Memory B cell (primary cell): Measurements from ENCODE around the gene TMEM100.

Source experiments
- ATAC-seq: fragments of 150-1000 bp; cut with Tn5 transposase; 2 replicates; pipeline ENCODE4 v1.10.0; 2021; ENCODE audit warnings: low read depth, mild to moderate bottlenecking, moderate library complexity
- DNase-seq, 2 donors: peaks; one replicate each; pipeline ENCODE4 v3.0.0; 2022; ENCODE audit warnings: low spot score in 2 of 2
- H3K27ac Mint-ChIP-seq: one replicate; pipeline ENCODE4 v1.8.0; 2022; ENCODE audit warnings: mild to moderate bottlenecking, moderate library complexity, mixed read lengths
- H3K27me3 Mint-ChIP-seq: one replicate; pipeline ENCODE4 v1.8.0; 2022; ENCODE audit warnings: mixed read lengths
- H3K36me3 Mint-ChIP-seq: one replicate; pipeline ENCODE4 v1.8.0; 2022; ENCODE audit warnings: mild to moderate bottlenecking, mixed read lengths
- H3K4me1 Mint-ChIP-seq: one replicate; pipeline ENCODE4 v1.8.0; 2022; ENCODE audit warnings: mixed read lengths
- H3K4me3 Mint-ChIP-seq: one replicate; pipeline ENCODE4 v1.8.0; 2022; ENCODE audit warnings: mild to moderate bottlenecking, moderate library complexity, mixed read lengths
- H3K9me3 Mint-ChIP-seq: one replicate; pipeline ENCODE4 v1.8.0; 2022; ENCODE audit warnings: mixed read lengths

Gene TMEM100, protein sequence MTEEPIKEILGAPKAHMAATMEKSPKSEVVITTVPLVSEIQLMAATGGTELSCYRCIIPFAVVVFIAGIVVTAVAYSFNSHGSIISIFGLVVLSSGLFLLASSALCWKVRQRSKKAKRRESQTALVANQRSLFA

DNA sequence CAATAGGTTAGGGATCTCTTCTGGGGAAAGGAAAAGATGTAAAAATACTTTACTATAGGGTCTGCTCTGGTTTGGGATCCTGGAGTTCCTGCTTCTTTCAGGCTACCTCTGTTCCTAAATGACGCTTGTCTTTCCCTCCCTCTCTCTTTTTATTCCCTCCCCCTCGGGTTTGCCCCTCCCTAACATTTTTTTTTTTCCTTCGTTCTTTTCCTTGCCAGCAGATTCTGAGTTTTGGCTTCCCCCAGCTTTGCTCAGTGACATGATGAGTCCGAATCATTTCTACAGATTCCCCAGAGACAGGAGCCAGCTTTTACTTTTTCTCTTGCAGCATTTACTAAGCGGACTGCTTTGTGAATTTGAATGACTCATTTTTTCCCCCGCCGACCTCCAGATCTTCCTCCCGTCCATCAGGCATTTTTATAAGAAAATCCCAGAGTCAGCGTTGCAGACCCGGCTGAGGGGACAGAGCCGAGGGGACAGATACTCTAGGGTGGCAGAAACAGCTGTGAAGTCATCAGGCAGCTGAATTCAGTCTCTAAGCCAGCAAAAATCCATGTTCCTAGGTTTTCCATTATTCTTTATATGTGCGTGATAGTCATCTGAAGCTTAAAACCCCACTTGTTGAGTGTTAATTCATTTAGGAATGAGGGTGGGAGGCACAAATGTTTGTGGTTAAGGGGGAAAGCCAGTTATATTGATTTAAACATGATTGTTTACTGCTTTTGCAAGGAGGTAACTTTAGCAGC, at the start of gene TMEM100:
Gene TMEM100, minus strand, starts transcription at position 123 of the 746 bp plus-strand sequence. CDS start 1,794 bp downstream, outside the sequence.
- H3K4me3 Mint-ChIP-seq, result no peak within 1 kb of the TSS

DNA sequence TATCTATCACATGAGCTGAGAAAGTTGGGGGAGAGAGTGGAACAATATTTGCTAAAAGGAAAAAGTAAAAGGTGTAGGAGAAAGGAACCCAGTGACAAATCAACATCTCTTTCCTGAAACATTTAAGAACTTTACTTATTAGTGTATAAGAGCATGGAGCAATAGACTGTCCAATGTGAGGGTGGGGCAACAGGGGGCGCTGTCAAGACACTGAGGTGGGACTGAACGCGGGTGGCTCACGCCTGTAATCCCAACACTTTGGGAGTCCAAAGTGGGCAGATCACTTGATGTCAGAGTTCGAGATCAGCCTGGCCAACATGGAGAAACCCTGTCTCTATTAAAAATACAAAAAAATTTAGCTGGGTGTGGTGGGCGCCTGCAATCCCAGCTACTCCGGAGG, 49.4 kb upstream of the TMEM100 start:
- no peak for ATAC-seq
- no peaks in the 10 kb centered on the region for H3K9me3 Mint-ChIP-seq
- no peak overlapping the region for H3K4me3 Mint-ChIP-seq
- H3K27me3 Mint-ChIP-seq, result no peaks in the 10 kb centered on the region
- H3K4me1 Mint-ChIP-seq, result no peaks in the 10 kb centered on the region
- DNase-seq, result no peak
- no peak overlapping the region for H3K27ac Mint-ChIP-seq
- H3K36me3 Mint-ChIP-seq, result peaks cover 20% of the 10 kb centered on the region

More for the DNA sequence above, at the start of gene TMEM100:
- Mint-ChIP-seq H3K4me1 (peaks cover 8% of the 10 kb centered on the region), H3K27ac (no peak within 1 kb of the TSS), H3K27me3 (peaks cover 16% of the 10 kb centered on the region), H3K36me3 (no peaks in the 10 kb centered on the region), H3K9me3 (no peaks in the 10 kb centered on the region)
- no peak for ATAC-seq
- DNase-seq, result no peak

DNA sequence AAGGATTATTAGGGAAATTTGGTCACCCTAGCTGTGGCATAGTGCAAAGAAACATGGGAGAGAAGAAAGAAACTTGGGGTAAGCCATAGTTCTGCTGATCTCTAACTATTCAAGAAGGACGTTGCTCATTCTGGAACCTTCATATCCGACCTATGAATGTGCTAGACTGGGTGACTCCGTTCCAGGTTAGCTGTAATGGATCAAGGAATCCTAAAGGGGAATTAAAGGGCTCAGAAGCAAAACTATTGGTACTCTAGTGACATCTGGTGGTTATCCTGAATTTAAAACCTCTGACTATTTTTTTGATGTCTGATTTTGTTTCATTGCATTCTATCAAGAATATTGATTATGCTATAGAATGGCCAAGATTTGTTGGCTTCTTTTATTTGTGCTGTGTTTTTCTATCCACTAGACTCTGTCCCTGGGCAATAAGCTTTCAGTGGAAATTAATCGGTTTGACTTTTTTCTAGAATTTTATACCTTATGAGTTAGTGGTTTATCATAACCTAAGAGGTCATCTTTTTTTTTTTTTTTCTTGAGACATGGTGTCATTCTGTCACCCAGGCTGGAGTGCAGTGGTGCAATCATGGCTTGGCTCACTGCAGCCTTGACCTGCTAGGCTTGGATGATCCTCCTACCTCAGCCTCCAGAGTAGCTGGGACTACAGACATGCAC, 47.7 kb upstream of the TMEM100 start:
- Mint-ChIP-seq H3K27me3 (no peaks in the 10 kb centered on the region), H3K4me1 (no peaks in the 10 kb centered on the region), H3K36me3 (peaks cover 14% of the 10 kb centered on the region), H3K4me3 (no peak overlapping the region), H3K27ac (no peak overlapping the region), H3K9me3 (no peaks in the 10 kb centered on the region)
- DNase-seq (no peak), ATAC-seq (no peak)

DNA sequence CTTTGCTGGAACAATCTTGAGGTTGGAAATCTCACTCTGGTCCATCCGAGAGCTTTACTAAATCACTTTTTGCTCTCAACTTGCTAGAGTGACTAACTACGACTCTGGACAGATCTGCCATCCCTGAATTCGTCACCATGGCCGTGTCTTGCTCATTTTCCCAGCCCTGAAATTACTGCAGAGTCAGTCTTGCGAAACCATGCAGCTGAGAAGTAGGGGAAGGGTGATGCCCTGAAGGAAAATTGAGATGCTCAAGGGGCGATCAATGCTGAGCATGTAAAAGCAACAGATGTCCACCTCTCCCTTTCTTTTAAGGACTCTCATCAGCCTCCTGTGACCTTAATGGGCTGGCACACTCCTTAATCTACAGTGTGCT, 46.9 kb upstream of the TMEM100 start:
- Mint-ChIP-seq H3K4me1 (no peaks in the 10 kb centered on the region), H3K36me3 (peaks cover 14% of the 10 kb centered on the region), H3K27ac (no peak overlapping the region), H3K27me3 (no peaks in the 10 kb centered on the region), H3K9me3 (no peaks in the 10 kb centered on the region), H3K4me3 (no peak overlapping the region)
- DNase-seq (no peak), ATAC-seq (no peak)

DNA sequence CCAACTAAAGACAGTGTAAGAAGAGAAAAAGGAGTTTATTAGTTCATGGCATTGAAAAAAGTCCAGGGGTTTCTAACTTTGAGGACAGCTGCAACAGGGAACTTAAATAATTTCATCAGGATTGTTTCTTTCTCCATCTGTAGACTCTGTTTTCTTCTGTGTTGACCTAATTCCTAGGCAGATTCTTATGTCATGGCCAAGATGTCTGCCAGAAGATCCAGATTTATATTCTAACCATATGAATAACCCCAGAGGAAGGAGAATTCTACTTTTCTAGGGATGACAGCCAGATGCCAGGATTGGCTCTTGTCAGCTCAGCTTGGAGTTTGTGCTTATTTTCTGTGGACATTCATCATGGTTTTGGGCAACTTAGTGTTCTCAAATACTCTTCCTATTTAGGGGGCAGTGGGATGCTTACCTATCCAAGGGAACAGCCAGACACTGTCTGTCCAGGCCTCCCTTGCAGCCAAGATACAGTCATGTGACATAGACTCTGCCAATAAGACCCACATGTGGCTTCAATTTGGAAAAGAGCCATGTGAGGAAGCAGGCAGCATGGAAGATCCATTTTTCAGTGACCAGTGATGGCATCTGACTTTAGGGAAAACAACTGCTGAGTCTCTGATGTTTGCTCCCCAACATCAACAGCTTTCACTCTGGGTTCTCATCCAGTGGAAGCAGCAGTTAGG, 46.4 kb upstream of the TMEM100 start:
- no peak for DNase-seq
- Mint-ChIP-seq H3K4me1 (peaks cover 2% of the 10 kb centered on the region), H3K36me3 (peaks cover 14% of the 10 kb centered on the region), H3K9me3 (no peaks in the 10 kb centered on the region), H3K4me3 (no peak overlapping the region), H3K27me3 (no peaks in the 10 kb centered on the region), H3K27ac (no peak overlapping the region)
- ATAC-seq, result no peak

DNA sequence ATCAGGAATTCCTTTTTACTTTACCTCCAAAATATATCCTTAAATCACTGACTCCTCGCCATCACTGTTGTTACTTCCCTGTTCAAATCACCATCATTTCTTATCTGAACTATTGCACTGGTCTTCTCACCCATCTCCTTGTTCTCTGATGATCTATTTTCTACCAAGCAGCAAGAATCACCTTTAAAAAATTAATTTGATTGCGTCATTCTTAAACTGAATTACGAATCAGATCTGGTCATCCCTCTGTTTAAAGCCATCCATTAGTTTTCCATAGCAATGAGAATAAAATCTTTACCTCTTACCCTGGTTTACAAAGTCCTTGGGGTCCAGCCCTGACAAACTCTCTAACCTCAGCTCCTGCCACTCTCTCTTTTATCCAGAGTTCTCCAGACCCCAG, 42.8 kb upstream of the TMEM100 start:
- no peak for ATAC-seq
- no peaks in the 10 kb centered on the region for H3K9me3 Mint-ChIP-seq
- H3K4me3 Mint-ChIP-seq, result no peak overlapping the region
- DNase-seq, result no peak
- H3K4me1 Mint-ChIP-seq, result peaks cover 7% of the 10 kb centered on the region
- no peaks in the 10 kb centered on the region for H3K27me3 Mint-ChIP-seq
- H3K36me3 Mint-ChIP-seq, result peaks cover 3% of the 10 kb centered on the region
- H3K27ac Mint-ChIP-seq, result no peak overlapping the region

DNA sequence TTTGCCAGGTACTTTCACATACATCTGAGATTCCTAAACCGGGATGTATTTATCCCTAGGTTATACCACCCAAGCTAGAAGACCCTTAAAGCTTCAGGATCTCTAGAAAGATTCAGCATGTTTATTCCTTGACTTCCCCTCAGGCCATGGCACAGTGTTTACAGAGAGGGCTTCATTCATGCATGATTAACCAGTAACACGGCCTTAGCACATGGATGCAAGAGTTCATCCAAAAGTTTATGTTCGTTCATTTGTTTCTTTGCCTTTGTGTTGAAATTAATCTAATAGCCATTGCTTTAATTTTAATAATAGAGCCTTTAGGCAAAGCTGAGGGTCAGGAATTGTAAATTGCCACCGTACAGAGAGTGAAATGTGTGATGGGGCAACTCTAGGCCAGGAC, 41.9 kb upstream of the TMEM100 start:
- peaks cover 3% of the 10 kb centered on the region for H3K36me3 Mint-ChIP-seq
- H3K4me1 Mint-ChIP-seq, result peaks cover 7% of the 10 kb centered on the region
- no peak overlapping the region for H3K4me3 Mint-ChIP-seq
- H3K9me3 Mint-ChIP-seq, result no peaks in the 10 kb centered on the region
- DNase-seq, result no peak
- H3K27ac Mint-ChIP-seq, result no peak overlapping the region
- ATAC-seq, result no peak
- no peaks in the 10 kb centered on the region for H3K27me3 Mint-ChIP-seq

DNA sequence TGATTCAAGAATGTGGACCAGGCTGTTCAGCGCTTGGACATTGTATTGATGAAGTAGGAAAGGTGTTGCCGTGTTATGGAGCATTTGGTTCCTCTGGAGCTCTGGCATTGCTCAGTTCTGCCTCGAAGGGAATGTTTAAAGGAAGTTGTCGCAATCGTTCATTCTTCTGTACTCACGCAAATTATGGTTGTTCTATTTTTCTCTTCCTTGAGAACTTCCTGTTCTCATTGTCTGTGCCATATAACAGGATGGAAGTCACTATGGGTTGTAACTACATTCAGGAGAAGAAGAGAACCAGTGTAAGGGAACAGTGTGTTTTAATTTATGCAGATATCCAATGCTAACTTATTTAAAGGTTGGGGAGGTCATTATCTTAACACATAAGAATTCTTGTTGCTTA, 41.2 kb upstream of the TMEM100 start:
- peaks cover 7% of the 10 kb centered on the region for H3K4me1 Mint-ChIP-seq
- no peaks in the 10 kb centered on the region for H3K27me3 Mint-ChIP-seq
- H3K36me3 Mint-ChIP-seq, result peaks cover 3% of the 10 kb centered on the region
- no peak overlapping the region for H3K4me3 Mint-ChIP-seq
- ATAC-seq (no peak), DNase-seq (no peak)
- H3K9me3 Mint-ChIP-seq, result no peaks in the 10 kb centered on the region
- H3K27ac Mint-ChIP-seq, result no peak overlapping the region

DNA sequence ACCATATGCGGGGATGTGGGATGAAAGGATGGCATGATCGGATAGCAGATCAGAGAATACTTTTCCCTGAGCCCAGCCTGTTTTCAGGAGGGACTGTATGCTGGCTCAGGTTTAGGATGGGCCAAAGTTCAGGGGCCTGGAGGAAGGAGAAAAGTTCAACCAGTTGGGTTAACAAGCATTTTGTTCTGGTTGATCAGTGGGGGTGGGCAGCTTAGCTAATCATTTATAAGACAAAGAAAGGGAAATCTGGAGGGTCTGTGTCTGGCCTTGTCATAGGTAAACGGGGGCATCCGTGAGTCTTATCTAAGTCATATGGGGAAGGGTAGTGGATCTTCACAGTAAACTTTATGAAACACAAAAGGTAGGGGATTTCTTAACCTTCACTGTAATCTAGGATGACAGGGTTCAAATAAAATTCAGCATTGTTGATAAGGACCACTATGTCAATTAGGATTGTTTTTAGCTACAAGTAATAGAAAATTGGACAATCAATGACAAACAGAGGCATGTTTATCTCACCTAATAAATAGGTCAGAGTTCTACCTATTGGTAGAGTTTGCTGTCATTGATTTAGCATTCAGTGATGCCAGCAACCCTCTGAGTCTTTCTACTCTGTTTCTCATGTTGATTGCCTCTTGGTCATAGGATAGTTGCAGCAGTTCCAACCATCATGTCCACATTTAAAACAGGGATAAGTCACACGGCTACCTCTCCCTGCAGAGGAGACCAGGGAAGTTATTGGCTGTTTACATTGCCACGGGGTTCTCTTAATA, 39.6 kb upstream of the TMEM100 start:
- Mint-ChIP-seq H3K4me3 (no peak overlapping the region), H3K9me3 (no peaks in the 10 kb centered on the region), H3K4me1 (peaks cover 7% of the 10 kb centered on the region), H3K27ac (no peak overlapping the region), H3K36me3 (no peaks in the 10 kb centered on the region), H3K27me3 (no peaks in the 10 kb centered on the region)
- ATAC-seq, result no peak
- DNase-seq, result no peak

DNA sequence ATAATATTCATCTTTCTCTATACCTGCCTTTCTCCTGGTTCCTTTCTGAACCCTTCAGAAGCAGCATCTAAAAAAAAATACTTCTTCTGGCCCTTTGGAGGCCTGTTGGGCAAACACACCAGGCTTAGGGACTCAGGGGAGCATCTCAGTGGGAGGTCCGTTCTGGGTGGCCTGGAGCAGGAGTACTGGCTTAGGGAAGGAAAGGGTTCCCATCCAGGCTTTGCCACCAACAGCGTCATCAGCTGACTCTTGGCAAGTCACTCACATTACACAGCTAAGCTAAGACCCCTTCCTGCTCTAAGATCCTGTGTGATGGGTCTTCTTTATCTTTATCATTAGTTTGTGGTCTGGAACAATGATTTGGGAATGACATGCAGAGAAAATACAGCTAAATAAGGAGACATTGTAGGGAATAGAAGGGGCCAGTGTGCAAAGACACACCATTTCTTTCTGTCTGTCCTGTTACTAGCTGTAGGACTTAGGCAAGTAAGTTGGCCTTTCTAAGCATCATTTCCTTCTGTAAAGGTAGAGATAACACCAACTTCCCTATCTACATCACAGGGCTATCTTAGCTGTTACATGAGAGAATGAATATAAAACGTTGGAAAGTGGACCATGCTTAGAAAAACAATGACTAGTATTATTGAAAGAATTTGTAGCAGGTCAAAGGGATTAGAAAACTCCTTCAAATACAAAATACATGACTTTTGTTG, 38.1 kb upstream of the TMEM100 start:
- no peaks in the 10 kb centered on the region for H3K27me3 Mint-ChIP-seq
- H3K27ac Mint-ChIP-seq, result no peak overlapping the region

DNA sequence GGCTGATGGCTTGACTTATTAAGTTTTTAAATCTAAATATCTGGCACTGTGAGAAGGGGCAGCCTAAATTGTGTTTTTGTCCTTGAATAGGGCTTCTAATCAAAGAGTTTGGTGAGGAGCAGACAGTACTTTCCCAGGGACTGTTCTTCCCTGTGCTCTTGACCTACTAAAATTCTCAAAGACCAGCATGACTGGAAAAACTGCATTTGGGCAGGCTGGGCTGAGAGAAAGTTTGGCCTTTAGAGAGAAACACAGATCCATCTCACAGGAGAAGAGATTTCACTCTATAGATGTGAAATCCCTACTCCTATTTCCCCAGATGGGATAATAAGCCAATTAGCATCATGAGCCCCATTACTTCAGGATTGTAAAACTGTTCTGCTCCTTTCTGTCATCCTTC, 35.5 kb upstream of the TMEM100 start:
- Mint-ChIP-seq H3K4me3 (no peak overlapping the region), H3K27ac (no peak overlapping the region), H3K9me3 (no peaks in the 10 kb centered on the region), H3K36me3 (no peaks in the 10 kb centered on the region), H3K27me3 (no peaks in the 10 kb centered on the region), H3K4me1 (peaks cover 7% of the 10 kb centered on the region)
- ATAC-seq (no peak), DNase-seq (no peak)

More for the DNA sequence above, 38.1 kb upstream of the TMEM100 start:
- Mint-ChIP-seq H3K4me1 (peaks cover 11% of the 10 kb centered on the region), H3K36me3 (no peaks in the 10 kb centered on the region), H3K4me3 (no peak overlapping the region), H3K9me3 (no peaks in the 10 kb centered on the region)
- DNase-seq, result no peak
- no peak for ATAC-seq

DNA sequence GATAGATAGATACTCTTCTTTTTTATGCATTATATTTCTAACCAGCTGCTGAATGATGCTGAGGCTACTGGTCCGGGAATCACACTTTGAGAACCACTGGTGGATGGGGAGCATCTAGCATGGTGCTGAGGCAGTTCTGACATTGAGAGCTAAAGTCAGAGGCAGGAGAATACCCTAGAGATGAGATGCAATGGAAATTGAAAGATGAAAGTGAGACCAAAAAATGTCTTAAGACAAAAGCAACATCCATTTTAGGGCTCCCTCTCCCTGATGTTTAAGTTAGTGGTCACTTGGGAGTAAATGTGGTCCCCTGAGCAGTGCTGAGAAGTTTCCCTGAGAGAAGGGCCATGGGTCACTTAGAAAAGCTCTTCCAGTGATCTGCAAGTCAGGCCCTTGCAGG, 35.0 kb upstream of the TMEM100 start:
- no peaks in the 10 kb centered on the region for H3K9me3 Mint-ChIP-seq
- no peak overlapping the region for H3K27ac Mint-ChIP-seq
- no peaks in the 10 kb centered on the region for H3K27me3 Mint-ChIP-seq
- ATAC-seq, result no peak
- DNase-seq, result no peak
- H3K4me3 Mint-ChIP-seq, result no peak overlapping the region
- peaks cover 7% of the 10 kb centered on the region for H3K4me1 Mint-ChIP-seq
- H3K36me3 Mint-ChIP-seq, result no peaks in the 10 kb centered on the region

DNA sequence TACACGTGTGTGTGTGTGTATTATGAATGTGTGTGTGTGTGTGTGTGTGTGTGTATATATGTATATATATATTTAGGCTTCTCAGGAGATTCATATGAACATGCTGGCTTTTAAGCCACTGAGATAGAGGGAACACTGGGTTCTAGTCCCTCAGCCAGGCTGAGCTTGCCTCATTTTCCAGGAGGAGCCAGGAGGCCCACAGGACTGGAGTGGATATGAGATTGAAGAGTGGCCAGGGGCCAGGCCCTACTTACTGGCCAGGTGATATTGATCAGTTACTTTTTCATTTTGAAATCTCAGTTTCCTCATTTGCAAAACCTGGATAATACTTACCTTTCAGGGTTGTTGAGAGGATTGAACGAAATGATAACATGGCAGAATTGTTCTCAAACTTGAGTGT, 34.0 kb upstream of the TMEM100 start:
- H3K9me3 Mint-ChIP-seq, result no peaks in the 10 kb centered on the region
- no peak overlapping the region for H3K27ac Mint-ChIP-seq
- H3K36me3 Mint-ChIP-seq, result no peaks in the 10 kb centered on the region
- no peak overlapping the region for H3K4me3 Mint-ChIP-seq
- ATAC-seq (no peak), DNase-seq (no peak)
- H3K27me3 Mint-ChIP-seq, result no peaks in the 10 kb centered on the region
- H3K4me1 Mint-ChIP-seq, result peaks cover 9% of the 10 kb centered on the region
